AG04450 (cell line): Measurements from ENCODE around the gene RASA3. TPM values are rescaled to one million over a fixed set of nuclear protein-coding genes. Genes with fewer than 3 reads are reported as not detected.

Experiments used
- CTCF ChIA-PET: fragments of 300-600, 350-600 bp; formaldehyde crosslinking; extraction: SDS; loops from one replicate; lab custom pipeline; 2022; ENCODE audit warnings: antibody characterized with exemption, inconsistent platforms; lab: Charles Lee
- POLR2A ChIA-PET: fragments of 350-600 bp; formaldehyde crosslinking; extraction: SDS; loops from one replicate; lab custom pipeline; 2021; ENCODE audit warnings: antibody characterized with exemption, inconsistent platforms; lab: Yijun Ruan, JAX
- DNase-seq: peaks from one replicate; pipeline ENCODE4 v3.0.0-alpha.2; 2011; ENCODE audit warnings: low read depth, low spot score
- H3K27ac ChIP-seq: one replicate; pipeline ENCODE4 v1.5.1; 2012; ENCODE audit warnings: low read depth, low read length, control low read depth
- H3K27me3 ChIP-seq: one replicate; pipeline ENCODE4 v1.6.0; 2012; ENCODE audit warnings: low read length; ENCODE audit not compliant: control insufficient read depth, insufficient read depth
- H3K4me3 ChIP-seq: 2 replicates; pipeline ENCODE4 v1.5.1; 2011; ENCODE audit warnings: mild to moderate bottlenecking, low read depth, low read length, control low read depth
- H3K9me3 ChIP-seq: 2 replicates; pipeline ENCODE4 v1.5.1; 2012; ENCODE audit warnings: low read length; ENCODE audit not compliant: control insufficient read depth, insufficient read depth
- polyA plus RNA-seq: library from polyadenylated mRNA; depleted of rRNA; stranded (reverse); fragments of >200 nt; gene quantifications from 2 replicates; pipeline ENCODE4 v1.2.3, GENCODE V29; 2011
- TF ChIP-seq, protein P1 (sequence below): IDR thresholded peaks from 2 replicates; pipeline ENCODE4 v1.5.1; 2011; ENCODE audit warnings: low read depth, low read length, control low read depth, inconsistent platforms

Gene RASA3
- polyA plus RNA-seq, 1 experiment: 25.2 TPM

DNA sequence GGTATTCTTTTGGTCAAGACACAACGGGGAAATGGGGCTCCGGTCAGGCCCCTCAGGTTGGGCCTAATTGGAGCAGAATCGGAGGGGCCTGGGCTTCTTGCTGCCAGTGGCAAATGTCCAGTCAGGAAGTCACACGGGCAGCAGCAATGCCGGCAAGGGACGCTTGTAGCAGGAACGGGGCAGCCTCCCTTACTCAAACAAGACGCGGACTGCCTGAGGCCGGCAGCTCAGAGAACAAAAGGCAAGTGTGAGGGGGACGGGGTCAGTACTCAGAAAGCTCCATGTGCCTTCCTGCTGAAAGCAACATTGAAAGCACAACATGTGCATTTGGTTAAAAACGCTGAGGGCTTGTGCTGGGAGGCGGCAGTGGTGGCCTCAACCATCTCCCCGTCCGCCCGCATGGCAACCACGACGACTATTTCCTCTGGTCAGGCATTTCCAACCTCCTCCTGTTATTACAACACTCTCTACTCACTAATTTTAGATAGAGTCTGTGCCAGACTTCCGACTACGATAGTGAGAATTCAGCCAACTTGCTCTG lies 20.5 kb upstream of the RASA3 start:
- CTCF ChIA-PET: no interaction called here
- H3K27ac ChIP-seq: no peak overlapping the region
- TF ChIP-seq, protein P1, sequence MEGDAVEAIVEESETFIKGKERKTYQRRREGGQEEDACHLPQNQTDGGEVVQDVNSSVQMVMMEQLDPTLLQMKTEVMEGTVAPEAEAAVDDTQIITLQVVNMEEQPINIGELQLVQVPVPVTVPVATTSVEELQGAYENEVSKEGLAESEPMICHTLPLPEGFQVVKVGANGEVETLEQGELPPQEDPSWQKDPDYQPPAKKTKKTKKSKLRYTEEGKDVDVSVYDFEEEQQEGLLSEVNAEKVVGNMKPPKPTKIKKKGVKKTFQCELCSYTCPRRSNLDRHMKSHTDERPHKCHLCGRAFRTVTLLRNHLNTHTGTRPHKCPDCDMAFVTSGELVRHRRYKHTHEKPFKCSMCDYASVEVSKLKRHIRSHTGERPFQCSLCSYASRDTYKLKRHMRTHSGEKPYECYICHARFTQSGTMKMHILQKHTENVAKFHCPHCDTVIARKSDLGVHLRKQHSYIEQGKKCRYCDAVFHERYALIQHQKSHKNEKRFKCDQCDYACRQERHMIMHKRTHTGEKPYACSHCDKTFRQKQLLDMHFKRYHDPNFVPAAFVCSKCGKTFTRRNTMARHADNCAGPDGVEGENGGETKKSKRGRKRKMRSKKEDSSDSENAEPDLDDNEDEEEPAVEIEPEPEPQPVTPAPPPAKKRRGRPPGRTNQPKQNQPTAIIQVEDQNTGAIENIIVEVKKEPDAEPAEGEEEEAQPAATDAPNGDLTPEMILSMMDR: no peak
- H3K4me3 ChIP-seq: no peak overlapping the region
- no peaks in the 10 kb centered on the region; the same call in 1 of the 2 replicates for H3K9me3 ChIP-seq
- H3K27me3 ChIP-seq: peaks cover 21% of the 10 kb centered on the region
- POLR2A ChIA-PET: no interaction called here
- DNase-seq: no peak

DNA sequence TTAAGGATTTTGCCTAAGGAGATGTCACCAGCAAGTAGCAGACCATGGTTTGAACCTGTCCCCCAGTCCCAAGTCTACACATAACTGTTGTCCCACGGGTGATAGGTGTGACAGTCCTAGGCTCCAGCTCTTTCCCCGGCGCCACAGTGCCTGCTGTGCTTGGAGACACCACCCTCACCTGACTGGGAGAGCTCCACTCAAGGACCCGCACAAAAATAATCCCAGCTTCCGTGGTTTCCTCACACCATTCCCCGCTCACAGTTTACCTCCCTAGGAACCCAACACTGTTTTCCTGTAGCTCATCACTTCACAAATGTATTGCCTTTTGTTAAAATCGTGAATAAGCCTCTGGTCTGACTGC lies 19.8 kb upstream of the RASA3 start:
- H3K9me3 ChIP-seq: no peaks in the 10 kb centered on the region; the same call in 1 of the 2 replicates
- DNase-seq: no peak
- CTCF ChIA-PET: no interaction called here
- no peak overlapping the region for H3K4me3 ChIP-seq
- TF ChIP-seq, protein P1: no peak
- H3K27me3 ChIP-seq: peaks cover 20% of the 10 kb centered on the region
- POLR2A ChIA-PET: no interaction called here
- H3K27ac ChIP-seq: no peak overlapping the region

DNA sequence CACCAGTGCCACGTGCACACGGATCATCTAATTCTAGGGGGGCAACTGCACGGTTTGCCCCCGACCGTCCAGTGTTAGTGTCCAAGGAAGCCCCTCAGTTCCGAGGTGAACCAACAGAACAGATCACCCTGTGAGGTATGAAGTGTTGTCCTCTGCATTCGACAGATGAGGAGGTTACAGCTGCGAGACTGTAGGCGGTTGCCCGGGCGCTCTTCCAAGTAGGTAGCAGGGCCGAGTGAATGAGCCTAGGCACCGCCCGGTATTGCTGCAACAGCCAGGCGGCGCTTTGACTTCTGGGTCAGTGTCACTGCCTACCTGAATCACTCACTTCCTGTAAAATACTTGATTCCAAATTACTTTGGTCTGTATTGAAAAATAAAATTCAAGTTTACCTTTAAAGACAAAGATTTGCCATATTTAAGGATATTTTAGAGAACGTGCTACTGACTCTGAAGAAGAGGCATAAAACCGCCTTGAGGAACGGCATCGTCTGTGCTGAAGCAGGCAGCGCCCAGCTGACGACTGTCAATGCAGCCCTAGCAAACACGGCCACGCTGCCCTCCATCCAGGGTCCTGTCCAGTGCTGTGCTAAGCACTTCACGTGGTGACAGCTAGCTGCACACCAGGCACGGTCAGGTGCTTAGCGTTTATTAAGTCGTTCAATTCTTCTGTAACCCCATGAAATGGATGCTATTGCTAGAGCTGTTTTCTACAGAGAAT lies 19.3 kb upstream of the RASA3 start:
- Histone ChIP-seq H3K27me3 (peaks cover 19% of the 10 kb centered on the region), H3K27ac (no peak overlapping the region), H3K4me3 (no peak overlapping the region), H3K9me3 (no peaks in the 10 kb centered on the region; the same call in 1 of the 2 replicates)
- ChIA-PET CTCF (no interaction called here), POLR2A (no interaction called here)
- DNase-seq: no peak
- TF ChIP-seq, protein P1: no peak

DNA sequence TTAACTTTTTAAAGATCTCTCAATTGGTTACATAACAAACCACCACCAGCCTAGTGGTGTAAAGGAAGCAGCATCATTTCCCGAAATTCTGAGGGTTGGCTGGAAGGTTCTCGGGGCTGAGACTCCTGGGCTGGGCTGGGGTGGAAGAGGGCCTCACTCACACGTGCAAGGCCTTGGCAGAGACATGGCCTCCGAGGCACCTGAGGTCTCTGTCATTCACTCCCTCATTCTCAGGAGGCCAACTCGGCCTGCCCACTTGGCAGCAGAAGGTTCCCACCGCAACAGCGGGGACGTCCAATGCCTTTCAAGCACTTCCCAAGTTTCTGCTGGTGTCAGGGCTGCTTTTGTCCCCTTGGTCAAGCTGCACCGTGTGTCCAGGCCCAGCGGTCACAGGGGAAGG lies 18.6 kb upstream of the RASA3 start:
- POLR2A ChIA-PET: no interaction called here
- Histone ChIP-seq H3K27me3 (peaks cover 19% of the 10 kb centered on the region), H3K9me3 (no peaks in the 10 kb centered on the region; the same call in 1 of the 2 replicates), H3K4me3 (no peak overlapping the region), H3K27ac (no peak overlapping the region)
- DNase-seq: no peak
- CTCF ChIA-PET: no interaction called here
- TF ChIP-seq, protein P1: no peak
